ENCODE measurements around the gene PRSS58.

Gene PRSS58

GRCh38 chr7:142257958-142258357 lies at the start of gene PRSS58:
Gene PRSS58, minus strand, starts transcription at chr7:142258058. Its CDS starts 351 bp downstream, at chr7:142257707.
- no peak within 1 kb of the TSS for H3K27ac ChIP-seq
- TF ChIP-seq ZFX (IDR thresholded peaks at IDR 0.05) (no peak), CTCF (conservative IDR thresholded peaks at IDR 0.05) (no peak)

- no peak for TF ChIP-seq ZFX (IDR thresholded peaks at IDR 0.05)
- no peak for TF ChIP-seq CTCF (conservative IDR thresholded peaks at IDR 0.05)
- H3K27ac ChIP-seq: no peak overlapping the region
Observed at GRCh38 chr7:142307246-142307900, 49.5 kb upstream of the PRSS58 start.

GRCh38 chr7:142303650-142304049 lies 45.8 kb upstream of the PRSS58 start:
- no peak overlapping the region for H3K27ac ChIP-seq
- no peak for TF ChIP-seq ZFX (IDR thresholded peaks at IDR 0.05)
- peak; percentile 72 for TF ChIP-seq CTCF (conservative IDR thresholded peaks at IDR 0.05)

GRCh38 chr7:142301923-142302550 lies 44.2 kb upstream of the PRSS58 start:
- no peak for TF ChIP-seq ZFX (IDR thresholded peaks at IDR 0.05)
- peak; percentile 88 for TF ChIP-seq CTCF (conservative IDR thresholded peaks at IDR 0.05)
- H3K27ac ChIP-seq: no peak overlapping the region

- TF ChIP-seq CTCF (conservative IDR thresholded peaks at IDR 0.05) (no peak), ZFX (IDR thresholded peaks at IDR 0.05) (no peak)
- H3K27ac ChIP-seq: no peak overlapping the region
Observed at GRCh38 chr7:142301299-142301698, 43.4 kb upstream of the PRSS58 start.

GRCh38 chr7:142300689-142301088 lies 42.8 kb upstream of the PRSS58 start:
- H3K27ac ChIP-seq: no peak overlapping the region
- no peak for TF ChIP-seq ZFX (IDR thresholded peaks at IDR 0.05)
- peak; percentile 48 for TF ChIP-seq CTCF (conservative IDR thresholded peaks at IDR 0.05)

GRCh38 chr7:142299237-142299781 lies 41.5 kb upstream of the PRSS58 start:
- no peak overlapping the region for H3K27ac ChIP-seq
- TF ChIP-seq ZFX (IDR thresholded peaks at IDR 0.05) (no peak), CTCF (conservative IDR thresholded peaks at IDR 0.05) (no peak)
